CD14-positive monocyte (primary cell): Measurements from ENCODE around the gene NDUFA8. TPM values are rescaled to one million over a fixed set of nuclear protein-coding genes. Genes with fewer than 3 reads are reported as not detected.

ENCODE experiments used
- DNase-seq, 3 donors: peaks; one replicate each; pipeline ENCODE4 v3.0.0-alpha.2; 2011 to 2022
- H2AFZ ChIP-seq: 2 replicates; pipeline ENCODE4 v1.6.0; 2012; ENCODE audit warnings: mild to moderate bottlenecking, low read depth, low read length, inconsistent platforms; ENCODE audit not compliant: insufficient read depth, poor library complexity, severe bottlenecking
- H3K27ac ChIP-seq, 2 donors: 1 replicate in 1 of 2; 2 replicates in 1 of 2; pipeline ENCODE4 v1.5.1; 2012 to 2013; ENCODE audit warnings: low read length in 2 of 2, control low read depth in 1 of 2, inconsistent platforms in 1 of 2, low read depth in 1 of 2, mild to moderate bottlenecking in 1 of 2
- H3K27me3 ChIP-seq, 2 donors: one replicate each; pipeline versions ENCODE4 v1.6.0 to v1.6.1; 2011 to 2013; ENCODE audit warnings: low read length in 2 of 2; ENCODE audit not compliant: control insufficient read depth in 2 of 2, insufficient read depth in 2 of 2
- H3K36me3 ChIP-seq, 2 donors: replicated peaks in 1 of 2; 1 replicate in 1 of 2; 2 replicates in 1 of 2; pipeline versions ENCODE4 v1.5.1 to v1.6.1; 2012 to 2013; ENCODE audit warnings: low read length in 2 of 2, control low read depth in 1 of 2, inconsistent platforms in 1 of 2, mild to moderate bottlenecking in 1 of 2; ENCODE audit not compliant: insufficient read depth in 2 of 2, control insufficient read depth in 1 of 2
- H3K4me1 ChIP-seq, 2 donors: 1 replicate in 1 of 2; 2 replicates in 1 of 2; pipeline versions ENCODE4 v1.5.1 to v1.6.1; 2012 to 2013; ENCODE audit warnings: low read length in 2 of 2, control low read depth in 1 of 2, inconsistent platforms in 1 of 2, mild to moderate bottlenecking in 1 of 2, moderate library complexity in 1 of 2; ENCODE audit not compliant: insufficient read depth in 2 of 2, control insufficient read depth in 1 of 2
- H3K4me2 ChIP-seq: replicated peaks from 2 replicates; pipeline ENCODE3; 2012; ENCODE audit warnings: low read length, moderate library complexity, mild to moderate bottlenecking; ENCODE audit not compliant: poor library complexity, severe bottlenecking; ENCODE audit errors: extremely low read depth
- H3K4me3 ChIP-seq, 3 experiments: fragments of 200-600 bp in 1 of 3; sonication (generic) in 1 of 3; replicated peaks in 1 of 3; 1 replicate in 2 of 3; 2 replicates in 1 of 3; pipeline ENCODE4 v1.5.1; 2011 to 2013; ENCODE audit warnings: low read length in 3 of 3, mild to moderate bottlenecking in 3 of 3, control low read depth in 2 of 3, low read depth in 2 of 3, inconsistent platforms in 1 of 3, moderate library complexity in 1 of 3
- H3K79me2 ChIP-seq: 2 replicates; pipeline ENCODE4 v1.6.0; 2012; ENCODE audit warnings: mild to moderate bottlenecking, control low read depth, inconsistent platforms, low read length, moderate library complexity; ENCODE audit not compliant: insufficient read depth
- H3K9ac ChIP-seq: 2 replicates; pipeline ENCODE4 v1.6.0; 2017; ENCODE audit warnings: low read length, mild to moderate bottlenecking; ENCODE audit not compliant: insufficient read depth, poor library complexity, severe bottlenecking
- H3K9me3 ChIP-seq, 2 donors: replicated peaks in 1 of 2; 1 replicate in 1 of 2; 2 replicates in 1 of 2; pipeline versions ENCODE4 v1.5.1 to v1.6.1; 2012 to 2013; ENCODE audit warnings: low read length in 2 of 2, control low read depth in 1 of 2; ENCODE audit not compliant: control insufficient read depth in 1 of 2, insufficient read depth in 1 of 2
- H4K20me1 ChIP-seq: 2 replicates; pipeline ENCODE4 v1.6.0; 2012; ENCODE audit warnings: mild to moderate bottlenecking, low read length, control low read depth, moderate library complexity; ENCODE audit not compliant: insufficient read depth
- H3K27ac Mint-ChIP-seq, 7 donors: one replicate each; pipeline ENCODE4 v1.8.0; 2020; ENCODE audit warnings: mild to moderate bottlenecking in 7 of 7, mixed read lengths in 7 of 7, moderate library complexity in 6 of 7, inconsistent platforms in 2 of 7
- H3K27me3 Mint-ChIP-seq, 3 donors: one replicate each; pipeline ENCODE4 v1.8.0; 2021 to 2022; ENCODE audit warnings: low read depth in 3 of 3, mild to moderate bottlenecking in 3 of 3, mixed read lengths in 3 of 3, moderate library complexity in 3 of 3, inconsistent platforms in 1 of 3
- H3K36me3 Mint-ChIP-seq, 2 donors: one replicate each; pipeline ENCODE4 v1.8.0; 2020; ENCODE audit warnings: mixed read lengths in 2 of 2, inconsistent platforms in 1 of 2, mild to moderate bottlenecking in 1 of 2
- H3K4me1 Mint-ChIP-seq: one replicate; pipeline ENCODE4 v1.8.0; 2020; ENCODE audit warnings: mild to moderate bottlenecking, mixed read lengths
- H3K4me3 Mint-ChIP-seq, 2 donors: one replicate each; pipeline ENCODE4 v1.8.0; 2020; ENCODE audit warnings: mild to moderate bottlenecking in 2 of 2, mixed read lengths in 2 of 2, moderate library complexity in 1 of 2
- H3K9me3 Mint-ChIP-seq, 7 donors: one replicate each; pipeline ENCODE4 v1.8.0; 2020 to 2022; ENCODE audit warnings: mixed read lengths in 7 of 7, mild to moderate bottlenecking in 6 of 7, moderate library complexity in 6 of 7, inconsistent platforms in 2 of 7
- WGBS: methylation state at CpG from one replicate; pipeline ENCODE4 v1.1.5; 2013; ENCODE audit warnings: missing lambda C conversion rate; ENCODE audit not compliant: insufficient coverage; 5-methylcytosine and 5-hydroxymethylcytosine counted together
- intact Hi-C, 2 donors: fragments of 100-400 bp; cut with micrococcal nuclease; formaldehyde crosslinking; loops; one replicate each; pipeline versions ENCODE4 v1.15.0 to v1.15.1; 2023
- polyA plus RNA-seq, 3 donors: library from polyadenylated mRNA; depleted of rRNA in 1 of 3; unstranded in 2 of 3; stranded (reverse) in 1 of 3; fragments of 300-500 nt in 2 of 3; fragments of >200 nt in 1 of 3; fragmentation: Illumina TruSeq in 2 of 3; gene quantifications; 1 replicate in 2 of 3; 2 replicates in 1 of 3; pipeline ENCODE4 v1.2.3, GENCODE V29; 2012 to 2021
- TF ChIP-seq, protein P1 (sequence below): fragments of 200-600 bp; IDR thresholded peaks from one replicate; pipeline ENCODE4 v1.8.0; 2022; ENCODE audit warnings: antibody characterized with exemption, mild to moderate bottlenecking

Gene NDUFA8
- polyA plus RNA-seq, 3 donors: 19.6 to 71.2 (median 63.5) TPM

DNA sequence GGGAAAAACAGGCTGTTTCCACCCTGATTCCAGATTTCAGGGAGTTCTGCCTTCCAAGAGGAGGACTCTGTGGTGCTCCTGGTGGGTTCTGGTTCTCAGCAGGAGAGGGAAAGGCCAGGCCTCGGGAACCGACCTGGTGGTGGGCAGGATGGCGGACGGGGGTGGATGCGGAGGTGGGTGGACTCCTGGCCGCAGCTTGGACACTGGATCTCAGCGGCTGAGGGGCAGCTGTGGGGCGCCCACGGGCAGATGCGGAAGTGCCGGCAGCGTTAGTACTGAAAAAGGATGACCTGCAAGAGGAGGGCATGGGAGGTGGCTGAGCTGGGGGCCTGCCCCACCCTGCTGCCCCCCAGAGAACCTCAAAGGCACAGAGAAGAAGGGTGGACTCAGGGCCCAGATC, 44.9 kb upstream of the NDUFA8 start:
- Histone ChIP-seq H3K36me3 (no peaks in the 10 kb centered on the region), H2AFZ (no peak overlapping the region), H3K27ac (no peak overlapping the region), H3K4me3 (no peak overlapping the region), H3K9ac (no peak overlapping the region), H4K20me1 (no peaks in the 10 kb centered on the region), H3K4me1 (no peaks in the 10 kb centered on the region), H3K4me2 (no peak overlapping the region), H3K79me2 (no peaks in the 10 kb centered on the region), H3K27me3 (no peaks in the 10 kb centered on the region), H3K9me3 (no peaks in the 10 kb centered on the region)
- Mint-ChIP-seq H3K36me3 (no peaks in the 10 kb centered on the region), H3K4me1 (no peaks in the 10 kb centered on the region), H3K27ac (no peak overlapping the region), H3K4me3 (no peak overlapping the region), H3K9me3 (no peaks in the 10 kb centered on the region), H3K27me3 (peaks cover 0 to 3% (median 2%) of the 10 kb centered on the region in 3 donors)
- TF ChIP-seq, protein P1, sequence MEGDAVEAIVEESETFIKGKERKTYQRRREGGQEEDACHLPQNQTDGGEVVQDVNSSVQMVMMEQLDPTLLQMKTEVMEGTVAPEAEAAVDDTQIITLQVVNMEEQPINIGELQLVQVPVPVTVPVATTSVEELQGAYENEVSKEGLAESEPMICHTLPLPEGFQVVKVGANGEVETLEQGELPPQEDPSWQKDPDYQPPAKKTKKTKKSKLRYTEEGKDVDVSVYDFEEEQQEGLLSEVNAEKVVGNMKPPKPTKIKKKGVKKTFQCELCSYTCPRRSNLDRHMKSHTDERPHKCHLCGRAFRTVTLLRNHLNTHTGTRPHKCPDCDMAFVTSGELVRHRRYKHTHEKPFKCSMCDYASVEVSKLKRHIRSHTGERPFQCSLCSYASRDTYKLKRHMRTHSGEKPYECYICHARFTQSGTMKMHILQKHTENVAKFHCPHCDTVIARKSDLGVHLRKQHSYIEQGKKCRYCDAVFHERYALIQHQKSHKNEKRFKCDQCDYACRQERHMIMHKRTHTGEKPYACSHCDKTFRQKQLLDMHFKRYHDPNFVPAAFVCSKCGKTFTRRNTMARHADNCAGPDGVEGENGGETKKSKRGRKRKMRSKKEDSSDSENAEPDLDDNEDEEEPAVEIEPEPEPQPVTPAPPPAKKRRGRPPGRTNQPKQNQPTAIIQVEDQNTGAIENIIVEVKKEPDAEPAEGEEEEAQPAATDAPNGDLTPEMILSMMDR: no peak
- WGBS: 93% methylated on average over 12 of the region's 12 CpGs
- no peak for DNase-seq
- intact Hi-C loops: no loop called here

DNA sequence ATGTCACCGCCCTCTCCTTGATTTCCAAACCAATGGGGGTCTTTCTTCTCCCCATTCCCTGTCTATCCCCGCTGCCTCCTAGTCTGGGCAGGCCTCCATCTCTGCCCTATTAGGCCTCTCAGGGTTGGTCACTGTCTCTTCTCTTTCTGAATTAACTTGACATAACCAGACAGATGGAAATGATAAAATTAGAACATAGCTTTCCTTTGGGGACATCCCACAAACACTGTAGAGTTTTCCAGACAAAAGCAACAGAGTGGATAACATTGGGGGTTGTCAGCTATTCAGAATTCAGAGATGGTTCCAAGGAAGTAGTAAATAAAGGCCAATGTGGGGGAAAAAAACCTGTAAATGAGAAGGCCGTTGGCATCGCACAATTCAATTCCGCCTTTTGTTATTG, 44.5 kb upstream of the NDUFA8 start:
- Histone ChIP-seq H3K9me3 (no peaks in the 10 kb centered on the region), H3K27ac (no peak overlapping the region), H3K9ac (no peak overlapping the region), H3K79me2 (no peaks in the 10 kb centered on the region), H3K4me3 (no peak overlapping the region), H4K20me1 (no peaks in the 10 kb centered on the region), H2AFZ (no peak overlapping the region), H3K36me3 (no peaks in the 10 kb centered on the region), H3K4me1 (no peaks in the 10 kb centered on the region), H3K4me2 (no peak overlapping the region), H3K27me3 (no peaks in the 10 kb centered on the region)
- Mint-ChIP-seq H3K36me3 (no peaks in the 10 kb centered on the region), H3K4me3 (no peak overlapping the region), H3K9me3 (no peaks in the 10 kb centered on the region), H3K27me3 (peaks cover 0 to 5% (median 2%) of the 10 kb centered on the region in 3 donors), H3K4me1 (no peaks in the 10 kb centered on the region), H3K27ac (no peak overlapping the region)
- intact Hi-C loops: no loop called here
- no peak for DNase-seq
- TF ChIP-seq, protein P1: no peak
- 95% methylated on average over 3 of the region's 5 CpGs for WGBS
